GM19043 (cell line): ENCODE measurements around the gene PFDN2.

Experiments used
- ATAC-seq: cut with Tn5 transposase; IDR thresholded peaks from one replicate; pipeline ENCODE4 v1.9.1; 2021; ENCODE audit warnings: low read depth; ENCODE audit not compliant: unreplicated experiment

PFDN2 gene

GRCh38 chr1:161061419-161061818, 56.4 kb downstream of the PFDN2 start:
- no peak for ATAC-seq

GRCh38 chr1:161059293-161059692, 58.5 kb downstream of the PFDN2 start:
- no peak for ATAC-seq

- no peak for ATAC-seq
These were observed 63.0 kb downstream of the PFDN2 start for GRCh38 chr1:161054805-161055204.

GRCh38 chr1:161054232-161054631, 63.6 kb downstream of the PFDN2 start:
- ATAC-seq = no peak

GRCh38 chr1:161052899-161053298, 64.9 kb downstream of the PFDN2 start:
- ATAC-seq = no peak

GRCh38 chr1:161051219-161051618, 66.6 kb downstream of the PFDN2 start:
- no peak for ATAC-seq
